ENCODE data around the gene PLEKHB2. TPM values are rescaled to one million over a fixed set of nuclear protein-coding genes. Genes with fewer than 3 reads are reported as not detected.

Gene PLEKHB2
- total and polyA plus RNA-seq, 2 experiments from 2014 or later: 39.8 to 99.2 TPM

DNA sequence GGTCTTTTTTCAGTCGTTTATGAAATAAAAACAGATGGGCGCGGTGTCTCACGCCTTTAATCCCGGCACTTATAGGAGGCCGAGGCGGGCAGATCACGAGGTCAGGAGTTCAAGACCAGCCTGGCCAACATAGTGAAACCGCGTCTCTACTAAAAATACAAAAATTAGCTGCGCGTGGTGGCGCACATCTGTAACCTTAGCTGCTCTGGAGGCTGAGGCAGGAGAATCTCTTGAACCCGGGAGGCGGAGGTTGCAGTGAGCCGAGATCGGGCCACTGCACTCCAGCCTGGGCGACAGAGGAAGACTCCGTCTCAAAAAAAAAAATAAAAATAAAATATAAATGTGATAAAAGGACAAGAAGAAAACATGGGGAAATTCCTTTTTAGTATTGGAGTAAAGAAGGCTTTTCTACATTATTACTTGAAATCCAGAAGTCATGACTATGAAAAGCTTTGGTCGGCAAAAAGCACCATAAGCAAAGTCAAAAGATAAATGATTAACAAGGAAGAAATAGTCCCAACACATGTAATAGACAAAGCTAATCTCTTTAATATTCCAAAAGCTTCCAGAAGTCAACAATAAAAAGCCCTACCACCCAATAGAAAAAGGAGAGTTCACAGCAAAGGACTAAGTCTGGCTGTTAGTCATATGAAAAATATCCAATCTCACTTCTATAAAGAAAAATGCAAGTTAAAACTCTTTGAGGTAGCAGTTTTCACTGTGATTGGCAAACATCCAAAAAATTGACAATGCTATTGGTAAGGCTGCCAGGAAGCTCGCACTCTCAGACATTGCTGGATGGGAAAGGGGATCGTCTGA lies 10.5 kb upstream of the PLEKHB2 start:
- H3K4me2 ChIP-seq: peak overlapping the region; percentile 84

More for the DNA sequence above, 10.5 kb upstream of the PLEKHB2 start:
- Mint-ChIP-seq H3K36me3 (ENCODE audit: low read depth) (peaks cover 19% of the 10 kb centered on the region), H3K27ac (peak overlapping the region; percentile 97; the same call in 1 of the 2 replicates), H3K27me3 (ENCODE audit: insufficient read depth, low read depth, poor library complexity) (peaks cover 3% of the 10 kb centered on the region), H3K9me3 (no peaks in the 10 kb centered on the region), H3K4me1 (no peaks in the 10 kb centered on the region; the same call in 2 of the 3 replicates), H3K4me3 (peak overlapping the region; percentile 95)
- Histone ChIP-seq H3F3A (replicated peaks; ENCODE audit: low read depth) (no peaks in the 10 kb centered on the region; the same call in 1 of the 2 replicates), H2AFZ (no peak overlapping the region), H3K4me3 (peak overlapping the region; percentile 84; the same call in 1 of the 2 replicates), H4K20me1 (replicated peaks; ENCODE audit: insufficient read depth) (peaks cover 15% of the 10 kb centered on the region), H3K27ac (ENCODE audit: low read depth) (no peak overlapping the region), H3K27me3 (ENCODE audit: insufficient read depth) (no peaks in the 10 kb centered on the region), H3K9me2 (ENCODE audit: insufficient read depth) (no peaks in the 10 kb centered on the region), H3K4me1 (ENCODE audit: insufficient read depth) (no peaks in the 10 kb centered on the region), H3K36me3 (ENCODE audit: insufficient read depth) (0 out of 2 replicates have a peak, but pooled peaks cover 13% of the 10 kb centered on the region), H3K79me2 (replicated peaks; ENCODE audit: insufficient read depth) (peaks cover 31% of the 10 kb centered on the region)
- DNase-seq (ENCODE audit: low spot score) (no peak), ATAC-seq (no peak)
- TF ChIP-seq REST (IDR thresholded peaks at IDR 0.05; ENCODE audit: unreplicated experiment) (no peak), EZH2 (IDR thresholded peaks at IDR 0.05; ENCODE audit: low read depth, unreplicated experiment) (no peak), POLR2AphosphoS5 (IDR thresholded peaks at IDR 0.05; ENCODE audit: low read depth) (no peak), ZNF331 (CRISPR knock-in tag; IDR thresholded peaks at IDR 0.05; ENCODE audit: low read depth) (no peak), ETS1 (IDR thresholded peaks at IDR 0.05) (no peak), CREB1 (CRISPR knock-in tag; IDR thresholded peaks at IDR 0.05; ENCODE audit: low read depth) (no peak), ZNF114 (CRISPR knock-in tag; IDR thresholded peaks at IDR 0.05) (no peak), NANOG (IDR thresholded peaks at IDR 0.05; ENCODE audit: borderline replicate concordance) (no peak), EZH2phosphoT487 (IDR thresholded peaks at IDR 0.05; ENCODE audit: unreplicated experiment) (no peak), JUNB (IDR thresholded peaks at IDR 0.05; ENCODE audit: unreplicated experiment) (no peak), STAT1 (IDR thresholded peaks at IDR 0.05; ENCODE audit: unreplicated experiment) (no peak)
- TF ChIP-seq, protein P1, sequence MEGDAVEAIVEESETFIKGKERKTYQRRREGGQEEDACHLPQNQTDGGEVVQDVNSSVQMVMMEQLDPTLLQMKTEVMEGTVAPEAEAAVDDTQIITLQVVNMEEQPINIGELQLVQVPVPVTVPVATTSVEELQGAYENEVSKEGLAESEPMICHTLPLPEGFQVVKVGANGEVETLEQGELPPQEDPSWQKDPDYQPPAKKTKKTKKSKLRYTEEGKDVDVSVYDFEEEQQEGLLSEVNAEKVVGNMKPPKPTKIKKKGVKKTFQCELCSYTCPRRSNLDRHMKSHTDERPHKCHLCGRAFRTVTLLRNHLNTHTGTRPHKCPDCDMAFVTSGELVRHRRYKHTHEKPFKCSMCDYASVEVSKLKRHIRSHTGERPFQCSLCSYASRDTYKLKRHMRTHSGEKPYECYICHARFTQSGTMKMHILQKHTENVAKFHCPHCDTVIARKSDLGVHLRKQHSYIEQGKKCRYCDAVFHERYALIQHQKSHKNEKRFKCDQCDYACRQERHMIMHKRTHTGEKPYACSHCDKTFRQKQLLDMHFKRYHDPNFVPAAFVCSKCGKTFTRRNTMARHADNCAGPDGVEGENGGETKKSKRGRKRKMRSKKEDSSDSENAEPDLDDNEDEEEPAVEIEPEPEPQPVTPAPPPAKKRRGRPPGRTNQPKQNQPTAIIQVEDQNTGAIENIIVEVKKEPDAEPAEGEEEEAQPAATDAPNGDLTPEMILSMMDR (conservative IDR thresholded peaks at IDR 0.05; ENCODE audit: low read depth in 2 of 2): no peak
- TF ChIP-seq, protein P2, sequence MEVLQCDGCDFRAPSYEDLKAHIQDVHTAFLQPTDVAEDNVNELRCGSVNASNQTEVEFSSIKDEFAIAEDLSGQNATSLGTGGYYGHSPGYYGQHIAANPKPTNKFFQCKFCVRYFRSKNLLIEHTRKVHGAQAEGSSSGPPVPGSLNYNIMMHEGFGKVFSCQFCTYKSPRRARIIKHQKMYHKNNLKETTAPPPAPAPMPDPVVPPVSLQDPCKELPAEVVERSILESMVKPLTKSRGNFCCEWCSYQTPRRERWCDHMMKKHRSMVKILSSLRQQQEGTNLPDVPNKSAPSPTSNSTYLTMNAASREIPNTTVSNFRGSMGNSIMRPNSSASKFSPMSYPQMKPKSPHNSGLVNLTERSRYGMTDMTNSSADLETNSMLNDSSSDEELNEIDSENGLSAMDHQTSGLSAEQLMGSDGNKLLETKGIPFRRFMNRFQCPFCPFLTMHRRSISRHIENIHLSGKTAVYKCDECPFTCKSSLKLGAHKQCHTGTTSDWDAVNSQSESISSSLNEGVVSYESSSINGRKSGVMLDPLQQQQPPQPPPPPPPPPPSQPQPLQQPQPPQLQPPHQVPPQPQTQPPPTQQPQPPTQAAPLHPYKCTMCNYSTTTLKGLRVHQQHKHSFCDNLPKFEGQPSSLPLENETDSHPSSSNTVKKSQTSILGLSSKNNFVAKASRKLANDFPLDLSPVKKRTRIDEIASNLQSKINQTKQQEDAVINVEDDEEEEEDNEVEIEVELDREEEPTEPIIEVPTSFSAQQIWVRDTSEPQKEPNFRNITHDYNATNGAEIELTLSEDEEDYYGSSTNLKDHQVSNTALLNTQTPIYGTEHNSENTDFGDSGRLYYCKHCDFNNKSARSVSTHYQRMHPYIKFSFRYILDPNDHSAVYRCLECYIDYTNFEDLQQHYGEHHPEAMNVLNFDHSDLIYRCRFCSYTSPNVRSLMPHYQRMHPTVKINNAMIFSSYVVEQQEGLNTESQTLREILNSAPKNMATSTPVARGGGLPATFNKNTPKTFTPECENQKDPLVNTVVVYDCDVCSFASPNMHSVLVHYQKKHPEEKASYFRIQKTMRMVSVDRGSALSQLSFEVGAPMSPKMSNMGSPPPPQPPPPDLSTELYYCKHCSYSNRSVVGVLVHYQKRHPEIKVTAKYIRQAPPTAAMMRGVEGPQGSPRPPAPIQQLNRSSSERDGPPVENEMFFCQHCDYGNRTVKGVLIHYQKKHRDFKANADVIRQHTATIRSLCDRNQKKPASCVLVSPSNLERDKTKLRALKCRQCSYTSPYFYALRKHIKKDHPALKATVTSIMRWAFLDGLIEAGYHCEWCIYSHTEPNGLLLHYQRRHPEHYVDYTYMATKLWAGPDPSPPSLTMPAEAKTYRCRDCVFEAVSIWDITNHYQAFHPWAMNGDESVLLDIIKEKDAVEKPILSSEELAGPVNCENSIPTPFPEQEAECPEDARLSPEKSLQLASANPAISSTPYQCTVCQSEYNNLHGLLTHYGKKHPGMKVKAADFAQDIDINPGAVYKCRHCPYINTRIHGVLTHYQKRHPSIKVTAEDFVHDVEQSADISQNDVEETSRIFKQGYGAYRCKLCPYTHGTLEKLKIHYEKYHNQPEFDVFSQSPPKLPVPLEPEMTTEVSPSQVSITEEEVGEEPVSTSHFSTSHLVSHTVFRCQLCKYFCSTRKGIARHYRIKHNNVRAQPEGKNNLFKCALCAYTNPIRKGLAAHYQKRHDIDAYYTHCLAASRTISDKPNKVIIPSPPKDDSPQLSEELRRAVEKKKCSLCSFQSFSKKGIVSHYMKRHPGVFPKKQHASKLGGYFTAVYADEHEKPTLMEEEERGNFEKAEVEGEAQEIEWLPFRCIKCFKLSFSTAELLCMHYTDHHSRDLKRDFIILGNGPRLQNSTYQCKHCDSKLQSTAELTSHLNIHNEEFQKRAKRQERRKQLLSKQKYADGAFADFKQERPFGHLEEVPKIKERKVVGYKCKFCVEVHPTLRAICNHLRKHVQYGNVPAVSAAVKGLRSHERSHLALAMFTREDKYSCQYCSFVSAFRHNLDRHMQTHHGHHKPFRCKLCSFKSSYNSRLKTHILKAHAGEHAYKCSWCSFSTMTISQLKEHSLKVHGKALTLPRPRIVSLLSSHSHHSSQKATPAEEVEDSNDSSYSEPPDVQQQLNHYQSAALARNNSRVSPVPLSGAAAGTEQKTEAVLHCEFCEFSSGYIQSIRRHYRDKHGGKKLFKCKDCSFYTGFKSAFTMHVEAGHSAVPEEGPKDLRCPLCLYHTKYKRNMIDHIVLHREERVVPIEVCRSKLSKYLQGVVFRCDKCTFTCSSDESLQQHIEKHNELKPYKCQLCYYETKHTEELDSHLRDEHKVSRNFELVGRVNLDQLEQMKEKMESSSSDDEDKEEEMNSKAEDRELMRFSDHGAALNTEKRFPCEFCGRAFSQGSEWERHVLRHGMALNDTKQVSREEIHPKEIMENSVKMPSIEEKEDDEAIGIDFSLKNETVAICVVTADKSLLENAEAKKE (CRISPR knock-in tag; IDR thresholded peaks at IDR 0.05): no peak

Measured in GM23338 (cell line).